Measurements from ENCODE around the gene LSR. TPM values are rescaled to one million over a fixed set of nuclear protein-coding genes. Genes with fewer than 3 reads are reported as not detected.

LSR gene
- total RNA-seq, 1 donor, result 0.54 TPM

GRCh38 chr19:35315883-35316282, 67.1 kb downstream of the LSR start:
- TF ChIP-seq CTCF (IDR thresholded peaks at IDR 0.05; ENCODE audit: insufficient read depth, low read length), result no peak

GRCh38 chr19:35316560-35316959, 67.8 kb downstream of the LSR start:
- DNase-seq (ENCODE audit: low read depth), result no peak

More at GRCh38 chr19:35315883-35316282, 67.1 kb downstream of the LSR start:
- no peak overlapping the region for H3K4me3 ChIP-seq (ENCODE audit: low read depth, low read length)
- DNase-seq (ENCODE audit: low read depth), result no peak

More at GRCh38 chr19:35316560-35316959, 67.8 kb downstream of the LSR start:
- no peak overlapping the region for H3K4me3 ChIP-seq (ENCODE audit: low read depth, low read length)
- no peak for TF ChIP-seq CTCF (IDR thresholded peaks at IDR 0.05; ENCODE audit: insufficient read depth, low read length)

Other genes starting within 250 kb of the LSR start
- gene GRAMD1A, start 248.7 kb upstream of the LSR start, total RNA-seq (ENCODE audit: low replicate concordance), result 25.1 and 27.0 TPM in 2 replicates
- gene SCN1B, start 218.5 kb upstream of the LSR start, total RNA-seq (ENCODE audit: low replicate concordance), result 7.0 and 12.1 TPM in 2 replicates
- 0.98 TPM in 1 of 2 replicates, not detected in the other for gene HPN, start 207.3 kb upstream of the LSR start, total RNA-seq (ENCODE audit: low replicate concordance)
- gene FXYD3, start 133.2 kb upstream of the LSR start, total RNA-seq (ENCODE audit: low replicate concordance), result 1.3 TPM in 1 of 2 replicates, not detected in the other
- gene LGI4, start 113.9 kb upstream of the LSR start, total RNA-seq (ENCODE audit: low replicate concordance), result 0.09 and 3.7 TPM in 2 replicates
- gene FXYD1, start 110.2 kb upstream of the LSR start, total RNA-seq (ENCODE audit: low replicate concordance), result 2.5 and 6.5 TPM in 2 replicates
- not detected in 2 replicates for gene FXYD7, start 105.7 kb upstream of the LSR start, total RNA-seq (ENCODE audit: low replicate concordance)
- 11.5 and 59.8 TPM in 2 replicates for gene FXYD5, start 94.3 kb upstream of the LSR start, total RNA-seq (ENCODE audit: low replicate concordance)
- not detected in 2 replicates for gene FAM187B, start 20.3 kb upstream of the LSR start, total RNA-seq (ENCODE audit: low replicate concordance)
- gene USF2, start 20.0 kb downstream of the LSR start, total RNA-seq (ENCODE audit: low replicate concordance), result 51.6 and 72.9 TPM in 2 replicates
- not detected in 2 replicates for gene HAMP, start 33.5 kb downstream of the LSR start, total RNA-seq (ENCODE audit: low replicate concordance)
- gene MAG, start 43.2 kb downstream of the LSR start, total RNA-seq (ENCODE audit: low replicate concordance), result not detected in 2 replicates
- gene CD22, start 80.2 kb downstream of the LSR start, total RNA-seq (ENCODE audit: low replicate concordance), result not detected in 2 replicates
- gene FFAR1, start 98.9 kb downstream of the LSR start, total RNA-seq (ENCODE audit: low replicate concordance), result not detected in 2 replicates
- gene FFAR3, start 109.5 kb downstream of the LSR start, total RNA-seq (ENCODE audit: low replicate concordance), result not detected in 2 replicates
- gene GPR42, start 122.1 kb downstream of the LSR start, total RNA-seq (ENCODE audit: low replicate concordance), result not detected in 2 replicates
- not detected in 2 replicates for gene FFAR2, start 199.3 kb downstream of the LSR start, total RNA-seq (ENCODE audit: low replicate concordance)
- gene KRTDAP, start 241.5 kb downstream of the LSR start, total RNA-seq (ENCODE audit: low replicate concordance), result not detected in 2 replicates